Skeletal muscle cell (primary cell): ENCODE measurements around the gene FAM47E.

Experiments
- DNase-seq: peaks from one replicate; pipeline ENCODE4 v3.0.0-alpha.2; 2010; ENCODE audit warnings: low read depth
- H3K4me3 ChIP-seq: 2 replicates; pipeline ENCODE4 v1.5.1; 2011; ENCODE audit warnings: low read depth, mild to moderate bottlenecking, control low read depth, low read length, moderate library complexity

FAM47E gene

GRCh38 chr4:76251441-76252270, at the start of gene FAM47E:
Gene FAM47E (plus strand): TSS chr4:76251721. CDS start chr4:76251747, 26 bp downstream.
- peak within 1 kb of the TSS; percentile 55 for H3K4me3 ChIP-seq
- DNase-seq: no peak

DNA sequence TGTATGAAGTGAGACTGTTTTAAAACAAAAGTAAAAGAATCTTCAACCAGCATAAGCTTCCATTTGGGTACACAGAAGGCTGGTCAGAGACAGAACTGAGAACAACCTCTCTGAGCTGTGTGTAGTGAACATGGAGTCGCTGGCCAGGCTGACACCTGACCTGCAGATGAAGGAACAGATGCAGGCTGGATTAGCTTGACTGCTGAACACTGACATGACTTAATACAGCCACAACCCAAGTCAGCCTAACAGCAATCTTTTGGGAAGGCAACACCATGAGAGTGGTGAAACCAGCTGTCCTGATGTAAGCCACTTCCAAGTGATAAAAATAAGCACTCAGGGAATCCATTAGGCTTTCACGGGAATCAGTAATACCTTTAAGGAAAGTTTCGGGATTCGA, 48.0 kb upstream of the FAM47E start:
- no peak for DNase-seq
- no peak overlapping the region for H3K4me3 ChIP-seq

DNA sequence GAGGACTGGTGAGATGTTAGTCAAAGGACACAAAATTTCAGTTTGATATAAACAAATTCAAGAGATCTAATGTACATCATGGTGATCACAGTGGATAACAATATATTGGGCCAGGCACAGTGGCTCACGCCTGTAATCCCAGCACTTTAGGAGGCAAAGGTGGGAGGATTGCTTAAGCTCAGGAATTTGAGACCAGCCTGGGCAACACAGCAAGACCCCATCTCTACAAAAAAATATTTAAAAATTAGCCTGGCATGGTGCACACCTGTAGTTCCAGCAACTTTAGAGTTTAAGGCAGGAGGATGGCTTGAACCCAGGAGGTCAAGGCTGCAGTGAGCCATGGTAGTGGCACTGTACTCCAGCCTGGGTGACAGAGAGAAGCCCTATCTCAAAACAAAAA, 46.6 kb upstream of the FAM47E start:
- H3K4me3 ChIP-seq: no peak overlapping the region
- DNase-seq: no peak

GRCh38 chr4:76205476-76205875, 46.0 kb upstream of the FAM47E start:
- no peak overlapping the region for H3K4me3 ChIP-seq
- no peak for DNase-seq

- no peak overlapping the region for H3K4me3 ChIP-seq
- DNase-seq: no peak
Measured at GRCh38 chr4:76206222-76206942, 45.1 kb upstream of the FAM47E start.

DNA sequence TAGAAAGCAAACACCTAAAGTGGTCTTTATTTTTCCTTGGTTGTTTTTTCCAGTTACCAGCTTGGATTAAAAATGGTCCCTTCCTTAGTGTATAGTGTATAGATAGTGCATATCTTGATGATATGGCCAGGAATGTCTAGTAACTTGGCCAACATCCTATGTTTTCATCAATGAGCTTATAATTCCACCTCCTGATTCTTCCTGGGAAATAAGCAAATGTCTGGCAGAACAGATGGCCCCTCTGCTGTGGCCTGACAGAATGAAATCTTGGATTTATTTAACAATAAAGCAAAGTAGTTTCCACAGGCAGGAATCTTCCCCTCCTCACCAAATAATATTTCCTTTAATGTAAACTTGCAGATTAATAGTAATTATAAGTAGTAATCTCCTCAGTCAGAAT, 44.0 kb upstream of the FAM47E start:
- no peak overlapping the region for H3K4me3 ChIP-seq
- DNase-seq: no peak

GRCh38 chr4:76208005-76208765, 43.3 kb upstream of the FAM47E start:
- DNase-seq: peak; percentile 75
- peak overlapping the region; percentile 26 for H3K4me3 ChIP-seq

DNA sequence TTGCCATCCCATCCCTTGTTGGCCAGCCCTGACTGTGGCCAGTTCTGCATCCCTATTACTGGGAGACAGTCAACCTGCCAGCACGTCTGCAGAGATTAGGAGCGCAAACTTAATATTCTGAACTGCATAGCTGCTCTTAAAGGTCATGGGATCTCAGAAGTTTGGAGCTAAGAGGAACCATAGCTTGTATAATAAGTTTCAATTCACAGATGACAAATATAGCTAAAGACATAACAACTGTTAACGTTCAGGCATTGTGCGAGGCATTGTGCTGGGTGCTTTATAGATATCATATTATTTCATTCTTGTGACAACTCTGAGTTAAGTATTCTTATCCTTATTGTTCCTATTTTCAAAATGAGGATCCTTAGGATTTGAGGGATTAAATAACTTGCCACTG, 41.6 kb upstream of the FAM47E start:
- no peak overlapping the region for H3K4me3 ChIP-seq
- DNase-seq: no peak

- H3K4me3 ChIP-seq: no peak overlapping the region
- no peak for DNase-seq
Measured at GRCh38 chr4:76210452-76210851, 41.1 kb upstream of the FAM47E start.

GRCh38 chr4:76211769-76212708, 39.5 kb upstream of the FAM47E start:
- DNase-seq: no peak
- peak overlapping the region; percentile 72 for H3K4me3 ChIP-seq

DNA sequence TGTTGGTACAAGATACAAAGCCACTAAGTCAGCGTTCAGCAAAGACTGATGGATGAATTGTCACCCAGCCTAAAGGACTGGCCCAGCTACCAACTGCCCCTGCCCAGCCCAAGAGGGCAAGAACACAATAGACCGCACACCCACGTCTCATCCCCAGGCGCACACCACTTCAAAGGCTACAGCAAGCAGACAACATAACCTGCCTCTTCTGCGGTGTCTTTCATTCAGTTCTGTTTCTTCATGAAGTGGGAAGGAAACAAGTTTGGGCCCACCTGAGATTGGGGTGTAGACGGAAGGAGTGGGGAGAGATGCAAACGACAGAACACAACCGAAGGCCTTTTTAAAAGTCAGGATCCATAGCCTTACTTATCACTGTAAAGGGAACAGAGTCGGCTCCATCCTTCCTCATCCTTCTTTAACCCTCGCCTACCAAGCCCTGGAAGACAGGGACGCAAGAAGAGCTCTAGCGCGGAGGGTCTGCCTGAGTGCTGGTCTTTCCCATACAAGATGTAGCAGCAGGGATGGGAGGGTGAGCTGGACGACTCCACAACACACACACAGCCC, 38.6 kb upstream of the FAM47E start:
- H3K4me3 ChIP-seq: peak overlapping the region; percentile 72
- no peak for DNase-seq

DNA sequence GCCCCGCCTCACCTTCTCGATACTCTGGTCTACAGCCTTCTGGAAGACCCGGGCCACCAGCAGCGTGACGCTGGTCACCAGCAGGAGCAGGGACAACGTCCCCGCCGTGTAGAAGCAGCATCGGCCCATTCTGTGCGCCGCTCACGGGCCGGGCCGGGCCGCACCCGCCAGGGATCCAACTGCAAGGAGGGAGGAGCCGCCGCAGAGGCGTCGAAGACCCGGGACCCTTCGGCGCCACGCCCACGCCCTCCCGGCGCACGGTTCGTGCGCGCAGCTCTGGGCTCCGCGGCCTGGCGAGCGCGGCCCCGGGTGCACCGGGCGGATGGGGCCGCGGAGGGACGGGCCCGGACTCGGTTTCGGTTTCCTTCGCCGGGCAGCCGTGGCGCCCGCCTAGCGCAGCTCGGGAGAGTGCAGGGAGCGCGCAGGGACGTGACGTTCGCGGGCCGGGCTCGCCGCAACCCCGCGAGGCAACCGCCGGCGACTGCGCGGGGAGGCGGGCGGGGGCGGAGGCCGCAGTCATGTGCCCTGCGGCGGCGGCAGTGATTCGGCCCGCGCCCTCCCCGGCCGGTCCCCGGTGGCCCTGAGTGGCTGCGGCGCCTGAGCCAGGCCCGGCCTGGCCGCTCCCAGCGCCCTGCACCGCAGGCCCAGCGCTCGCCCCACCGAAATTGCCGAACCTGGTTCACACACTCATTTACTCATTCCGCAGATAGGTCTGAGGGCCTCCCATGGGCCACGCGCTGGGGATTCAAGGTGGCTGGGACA, 37.9 kb upstream of the FAM47E start, which contains the start of gene SCARB2:
Gene SCARB2, minus strand, starts transcription at position 410 of the 762 bp plus-strand sequence. Its CDS starts 281 bp downstream, at position 129.
- H3K4me3 ChIP-seq: peak within 1 kb of the TSS; percentile 72
- peak; percentile 60 for DNase-seq

DNA sequence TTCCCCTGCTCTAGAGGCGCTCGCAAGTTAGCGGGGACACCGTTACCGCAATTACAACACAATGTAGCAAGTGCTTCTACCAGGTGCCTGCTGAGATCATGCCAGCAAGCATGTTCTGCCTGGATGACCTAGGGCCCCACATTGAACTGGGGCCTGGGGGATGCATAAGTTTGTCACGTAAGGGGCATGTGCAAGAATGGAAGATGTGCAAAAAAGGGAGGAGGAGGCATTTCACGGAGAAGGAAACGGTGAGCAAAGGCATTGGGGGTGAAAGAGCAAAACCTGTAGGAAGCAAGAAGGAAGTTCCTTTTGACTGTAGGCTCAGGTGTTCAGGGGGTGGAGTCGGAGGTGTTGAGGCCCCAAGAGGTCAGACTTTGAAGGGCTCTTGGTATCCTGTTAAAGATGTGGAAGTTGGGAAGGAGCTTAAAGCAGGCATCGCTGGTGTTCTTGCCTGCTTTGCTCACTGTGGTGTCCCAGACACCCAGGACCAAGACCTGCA, 37.3 kb upstream of the FAM47E start:
- no peak for DNase-seq
- peak overlapping the region; percentile 72 for H3K4me3 ChIP-seq

- no peak for DNase-seq
- no peak overlapping the region for H3K4me3 ChIP-seq
Measured at GRCh38 chr4:76215077-76215476, 36.4 kb upstream of the FAM47E start.

- DNase-seq: no peak
- no peak overlapping the region for H3K4me3 ChIP-seq
Measured at GRCh38 chr4:76216524-76216923, 35.0 kb upstream of the FAM47E start.

DNA sequence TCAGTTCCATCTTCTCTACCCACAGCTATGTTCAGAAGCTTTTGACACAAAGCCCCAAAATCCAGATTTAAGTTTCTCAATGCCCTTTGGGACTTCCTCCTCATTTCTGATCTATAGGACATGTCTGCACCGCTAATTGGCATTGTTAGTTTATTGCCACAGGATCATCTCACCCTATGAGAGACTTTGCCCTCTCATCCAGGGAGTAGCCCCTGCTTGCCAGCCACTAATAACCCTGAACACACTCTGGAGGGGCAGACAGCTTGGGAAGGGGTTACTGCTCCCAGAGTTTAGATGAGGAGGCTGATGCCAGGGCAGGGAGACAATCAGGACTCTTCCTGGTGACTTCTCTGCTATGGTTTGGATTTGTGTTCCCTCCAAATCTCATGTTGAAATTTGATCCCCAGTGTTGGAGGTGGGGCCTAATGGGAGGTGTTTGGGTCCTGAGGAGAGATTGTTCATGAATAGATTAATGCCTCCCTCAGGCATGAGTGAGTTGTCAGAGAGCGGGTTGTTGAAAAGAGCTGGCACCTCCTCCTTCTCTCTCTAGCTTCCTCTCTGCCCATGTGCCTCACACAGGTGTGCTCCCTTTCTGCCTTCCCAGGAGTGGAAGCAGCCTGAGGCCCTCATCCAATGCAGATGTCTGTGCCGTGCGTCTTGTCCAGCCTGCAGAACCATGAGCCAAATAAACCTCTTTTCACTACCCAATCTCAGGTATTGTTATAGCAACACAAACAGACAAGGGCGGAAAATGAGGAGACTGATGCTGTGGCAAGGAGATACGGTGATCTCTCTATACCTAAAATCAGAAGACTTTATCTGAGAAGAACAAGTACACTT, 34.3 kb upstream of the FAM47E start:
- DNase-seq: no peak
- no peak overlapping the region for H3K4me3 ChIP-seq
